NT2/D1 (cell line): ENCODE data around the gene LRG1.

Source experiments
- SUZ12 ChIP-seq: IDR thresholded peaks from 2 replicates; pipeline ENCODE4 v1.6.1; 2011; ENCODE audit not compliant: insufficient read length, insufficient read depth; ENCODE audit errors: extremely low read depth
- YY1 ChIP-seq: IDR thresholded peaks from 2 replicates; pipeline ENCODE4 v1.6.1; 2011; ENCODE audit not compliant: insufficient read length, insufficient read depth
- ZNF274 ChIP-seq: IDR thresholded peaks from 2 replicates; pipeline ENCODE4 v1.6.1; 2011; ENCODE audit warnings: mild to moderate bottlenecking, low read depth, low read length

DNA sequence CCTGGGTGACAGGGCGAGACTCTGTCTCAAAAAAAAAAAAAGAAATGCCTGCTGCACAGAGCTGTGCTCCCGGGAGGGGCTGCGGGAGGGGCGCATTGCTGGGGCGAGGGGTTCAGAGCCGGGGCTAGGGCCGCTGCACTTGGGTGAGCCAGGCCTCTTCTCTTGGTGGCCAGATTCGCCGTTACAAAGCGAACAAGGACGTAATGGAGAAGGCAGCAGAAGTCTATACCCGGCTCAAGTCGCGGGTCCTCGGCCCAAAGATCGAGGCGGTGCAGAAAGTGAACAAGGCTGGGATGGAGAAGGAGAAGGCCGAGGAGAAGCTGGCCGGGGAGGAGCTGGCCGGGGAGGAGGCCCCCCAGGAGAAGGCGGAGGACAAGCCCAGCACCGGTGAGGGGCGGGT lies 40.5 kb downstream of the LRG1 start:
- TF ChIP-seq SUZ12 (no peak), YY1 (no peak), ZNF274 (no peak)
